ENCODE results near the gene MARK3.
"Not testable (repeated sequence)": the region's sequence is repeated elsewhere in the genome, so short reads cannot be mapped to it uniquely, and the experiment has no call there.

Gene MARK3

GRCh38 chr14:103496776-103497175 is 111.6 kb downstream of the MARK3 start:
- no peak for DNase-seq

- no peak for DNase-seq
Measured at GRCh38 chr14:103499709-103500108, 114.5 kb downstream of the MARK3 start.

GRCh38 chr14:103500148-103500990 is 115.2 kb downstream of the MARK3 start:
- DNase-seq = peak; percentile 56 to 79 (median 70)

GRCh38 chr14:103501041-103501870 is 116.0 kb downstream of the MARK3 start:
- no peak for DNase-seq

GRCh38 chr14:103501921-103502669 is 116.9 kb downstream of the MARK3 start:
- DNase-seq = no peak

- no peak for DNase-seq
Measured at GRCh38 chr14:103502877-103503276, 117.7 kb downstream of the MARK3 start.

- DNase-seq = no peak
Measured at GRCh38 chr14:103503296-103503695, 118.1 kb downstream of the MARK3 start.

GRCh38 chr14:103504991-103505565 is 119.9 kb downstream of the MARK3 start:
- DNase-seq = no peak

- no peak for DNase-seq
Measured at GRCh38 chr14:103507751-103508150, 122.5 kb downstream of the MARK3 start.

GRCh38 chr14:103508521-103509329 is 123.5 kb downstream of the MARK3 start:
- DNase-seq = no peak

- no peak for DNase-seq
Measured at GRCh38 chr14:103509864-103510723, 124.9 kb downstream of the MARK3 start.

- no peak for DNase-seq
Measured at GRCh38 chr14:103510724-103511693, 125.8 kb downstream of the MARK3 start.

- not testable (repeated sequence) for DNase-seq
Measured at GRCh38 chr14:103512180-103512579, 127.0 kb downstream of the MARK3 start.

- DNase-seq = no peak
Measured at GRCh38 chr14:103512701-103513611, 127.7 kb downstream of the MARK3 start.

- no peak for DNase-seq
Measured at GRCh38 chr14:103514596-103515421, 129.6 kb downstream of the MARK3 start.

- no peak for DNase-seq
Measured at GRCh38 chr14:103516426-103517173, 131.4 kb downstream of the MARK3 start.

GRCh38 chr14:103517174-103517566 is 132.0 kb downstream of the MARK3 start:
- DNase-seq = no peak
